Eye (tissue), 1 donor: Measurements from ENCODE around the gene C1QTNF1.

ENCODE experiments used
- DNase-seq: peaks from one replicate; pipeline ENCODE4 v3.0.0-alpha.2; 2015

C1QTNF1 gene

GRCh38 chr17:78993241-78993956 lies 30.6 kb upstream of the C1QTNF1 start:
- peak; percentile 78 for DNase-seq

- no peak for DNase-seq
Observed at GRCh38 chr17:78993981-78994671, 29.8 kb upstream of the C1QTNF1 start.

DNA sequence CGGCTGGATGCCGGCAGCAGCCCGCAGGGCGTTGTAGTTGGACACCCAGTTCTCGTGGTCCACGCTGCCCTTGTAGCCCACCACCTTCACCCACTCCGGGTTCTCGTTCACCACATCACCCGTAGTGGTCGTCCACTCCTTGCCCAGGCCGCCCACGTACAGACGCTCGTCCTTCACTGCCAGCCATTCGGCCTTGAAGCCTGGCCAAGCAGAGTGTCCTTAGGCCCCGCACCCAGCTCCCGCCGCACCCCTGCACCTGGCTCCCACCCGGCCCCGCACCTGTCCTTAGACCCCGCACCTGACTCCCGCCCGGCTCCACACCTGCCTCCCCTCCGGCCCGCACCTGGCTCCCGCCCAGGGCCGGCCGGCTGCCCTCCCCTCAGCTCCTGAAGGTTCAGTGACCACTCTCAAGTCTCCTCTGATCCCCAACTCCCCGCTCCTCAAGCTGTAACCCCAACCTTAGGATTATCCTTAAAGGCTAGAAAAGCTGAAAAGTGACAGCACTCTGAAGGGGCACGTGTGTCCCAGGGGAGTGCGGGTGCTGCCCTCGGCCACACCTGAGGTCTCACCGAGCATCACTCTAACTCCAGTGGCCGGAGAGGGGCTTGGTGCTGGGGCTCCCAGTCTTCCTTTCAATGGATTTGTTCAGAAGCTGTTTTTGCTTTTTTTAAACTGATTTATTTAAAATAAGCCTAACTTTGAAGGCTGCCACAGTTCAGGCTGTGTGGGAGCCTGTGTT lies 28.8 kb upstream of the C1QTNF1 start:
- DNase-seq, result no peak

DNA sequence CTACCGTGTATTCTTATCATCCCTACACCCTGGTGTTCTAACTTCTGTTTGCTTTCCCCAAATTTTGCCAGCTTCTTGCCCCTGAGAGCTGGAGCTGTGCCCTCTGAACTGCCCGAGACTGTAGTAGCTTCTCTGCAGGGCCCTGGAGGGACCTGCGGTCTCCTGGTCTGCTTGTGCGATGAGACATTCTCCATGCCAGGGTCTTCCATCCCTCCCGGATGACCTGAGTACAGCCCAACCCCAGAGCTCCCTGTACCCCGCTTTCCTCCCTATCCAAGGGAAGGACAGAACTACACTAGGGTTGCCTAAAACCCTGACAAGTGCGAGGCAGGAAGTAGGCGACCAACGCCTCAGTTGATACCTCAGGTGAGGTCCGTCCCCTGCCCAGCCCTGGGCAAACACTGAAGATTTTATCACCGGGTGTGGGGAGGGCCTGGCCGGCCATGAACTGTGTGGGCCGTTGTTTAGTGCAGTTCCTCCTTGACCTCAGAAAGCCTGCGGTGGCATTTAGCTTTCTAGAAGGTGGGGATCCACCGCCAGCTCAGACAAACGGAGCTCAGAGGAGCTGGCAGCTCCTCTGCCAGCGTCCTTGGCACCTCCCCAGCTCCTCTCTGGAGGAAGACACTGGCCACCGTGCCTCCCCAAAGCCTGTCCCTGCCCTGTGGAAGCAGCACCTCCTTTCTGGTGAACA lies 28.1 kb upstream of the C1QTNF1 start:
- DNase-seq, result no peak

DNA sequence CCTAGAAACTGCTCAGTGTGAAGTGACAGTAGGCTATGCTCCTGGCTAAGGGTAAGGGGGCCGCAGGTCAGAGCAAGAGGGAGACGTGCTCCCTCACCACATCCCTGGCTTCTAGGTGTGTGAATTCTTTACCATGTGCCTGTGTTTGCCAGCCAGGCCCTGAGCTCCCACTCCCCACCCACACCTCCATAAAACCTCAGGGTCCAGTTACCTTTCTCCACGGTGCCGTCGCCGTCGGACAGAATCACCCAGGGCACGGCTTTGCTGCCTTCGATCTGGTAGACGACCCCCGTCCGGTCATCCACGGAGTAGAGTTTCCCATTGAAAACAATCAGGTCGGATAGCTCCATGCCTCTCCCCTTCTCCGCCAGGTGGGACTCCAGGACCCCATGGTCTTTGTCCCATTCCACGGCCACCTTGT lies 27.2 kb upstream of the C1QTNF1 start:
- no peak for DNase-seq

DNA sequence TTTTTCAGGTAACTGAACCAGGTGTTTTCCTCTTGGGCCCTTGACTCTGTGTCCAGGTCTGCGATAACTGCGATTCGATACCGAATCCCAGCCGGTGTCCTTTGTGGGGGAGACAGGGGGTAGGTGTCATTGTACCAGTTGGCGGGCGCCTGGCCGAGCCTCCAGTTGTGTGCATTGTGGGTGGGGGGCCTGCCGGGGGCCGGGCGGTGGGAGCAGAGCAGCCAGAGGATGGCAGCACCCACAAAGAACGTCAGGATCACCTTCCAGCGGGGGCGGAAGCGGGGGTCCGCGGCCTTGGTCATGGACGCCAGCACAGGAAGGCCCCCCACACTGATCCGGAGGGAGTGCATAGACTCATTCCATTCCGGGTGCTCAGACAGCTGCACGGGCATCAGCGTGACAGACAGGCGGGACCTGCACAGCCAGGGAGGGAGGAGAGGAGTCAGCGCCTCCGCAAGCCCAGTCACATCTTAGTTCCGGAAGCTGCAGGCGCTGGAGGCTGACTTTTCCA lies 26.7 kb upstream of the C1QTNF1 start:
- no peak for DNase-seq

GRCh38 chr17:78997881-78998280 lies 26.1 kb upstream of the C1QTNF1 start:
- DNase-seq, result no peak

- DNase-seq, result no peak
Observed at GRCh38 chr17:78998311-78999055, 25.5 kb upstream of the C1QTNF1 start.

DNA sequence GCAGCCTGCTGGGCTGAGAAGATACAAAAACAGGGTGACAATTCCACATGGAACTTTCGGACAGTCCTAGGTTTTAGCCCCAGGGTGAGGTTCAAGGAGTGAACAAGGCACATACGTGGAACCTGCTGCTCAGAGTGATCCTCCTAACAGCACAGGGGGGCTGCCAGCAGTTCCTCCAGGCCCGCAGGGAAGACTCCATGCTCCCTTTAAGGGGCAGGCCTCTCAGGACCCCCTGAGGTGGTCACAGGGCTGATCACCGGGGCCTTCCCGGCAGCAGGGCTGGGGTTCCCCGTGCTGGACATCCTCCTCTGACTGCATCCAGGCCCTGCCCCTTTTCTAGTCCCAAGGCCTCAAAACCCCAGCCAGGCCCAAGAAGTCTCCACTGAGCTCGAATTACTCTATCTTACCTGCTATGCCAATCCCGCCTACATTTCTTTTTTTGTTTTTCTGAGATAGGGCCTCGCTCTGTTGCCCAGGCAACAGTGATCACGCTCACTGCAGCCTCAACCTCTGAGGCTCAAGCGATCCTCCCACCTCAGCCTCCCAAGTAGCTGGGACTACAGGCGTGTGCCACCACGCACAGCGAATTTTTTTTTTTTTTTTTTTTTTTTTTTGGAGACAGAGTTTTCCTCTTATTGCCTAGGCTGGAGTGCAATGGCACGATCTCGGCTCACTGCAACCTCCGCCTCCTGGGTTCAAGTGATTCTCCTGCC lies 24.8 kb upstream of the C1QTNF1 start:
- DNase-seq, result no peak

DNA sequence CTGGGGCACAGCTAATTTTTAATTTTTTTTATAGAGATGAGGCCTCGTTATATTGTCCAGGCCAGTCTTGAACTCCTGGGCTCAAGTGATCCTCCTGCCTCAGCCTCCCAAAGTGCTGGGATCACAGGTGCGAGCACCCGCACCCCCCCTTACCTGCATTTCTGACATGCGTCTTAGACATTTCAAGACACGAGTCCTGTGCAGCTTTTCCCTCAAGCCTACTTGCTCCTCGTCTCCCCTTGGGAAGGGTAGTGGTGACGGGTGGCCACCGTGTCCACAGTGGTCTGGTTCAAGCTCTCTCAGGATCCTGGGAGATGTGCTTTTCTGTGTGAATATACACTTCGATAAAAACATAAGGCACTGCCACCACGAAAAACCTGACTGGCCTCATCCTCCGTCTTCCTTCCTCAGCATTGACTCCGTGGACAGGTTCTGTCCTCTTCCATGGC lies 24.0 kb upstream of the C1QTNF1 start:
- no peak for DNase-seq

DNA sequence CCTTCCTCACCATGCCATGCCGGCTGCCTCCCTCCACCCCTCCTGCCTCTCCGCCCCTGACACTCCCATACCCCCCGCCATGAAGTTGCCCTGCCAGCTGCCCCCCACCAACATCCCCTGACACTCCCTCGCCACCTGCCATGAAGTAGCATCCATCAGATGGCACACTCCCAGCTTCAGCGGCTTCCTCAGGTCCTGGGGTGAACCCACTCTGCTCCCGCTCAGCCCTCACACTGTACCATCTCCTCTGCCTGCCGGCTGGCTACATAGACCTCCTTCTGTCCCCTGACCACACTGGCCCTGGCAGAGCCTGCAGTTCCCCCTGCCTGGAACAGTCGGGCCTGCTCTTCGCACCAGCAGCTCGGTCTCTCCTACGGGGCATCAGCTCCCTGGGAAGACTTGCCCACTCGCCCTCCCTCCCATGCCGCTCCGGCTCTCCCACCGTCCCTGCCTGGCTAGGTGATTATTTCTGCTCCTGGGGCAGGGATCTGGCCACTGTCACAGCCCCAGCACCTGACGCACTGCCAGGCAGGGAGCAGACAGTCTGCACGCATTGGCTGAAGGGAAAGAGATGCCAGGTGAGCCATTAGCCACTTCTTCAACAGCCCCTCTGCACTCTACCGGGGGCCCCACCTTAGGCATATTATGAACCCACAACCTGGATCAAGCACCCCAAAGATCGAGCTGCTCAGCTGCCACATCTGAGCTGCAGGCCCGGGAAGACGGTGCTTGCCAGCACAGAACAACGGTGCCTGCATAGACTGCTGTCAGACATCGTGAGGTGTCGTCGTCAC lies 23.4 kb upstream of the C1QTNF1 start:
- DNase-seq, result no peak

GRCh38 chr17:79001190-79002020 lies 22.6 kb upstream of the C1QTNF1 start:
- DNase-seq, result no peak

- DNase-seq, result no peak
Observed at GRCh38 chr17:79002291-79002690, 21.7 kb upstream of the C1QTNF1 start.

DNA sequence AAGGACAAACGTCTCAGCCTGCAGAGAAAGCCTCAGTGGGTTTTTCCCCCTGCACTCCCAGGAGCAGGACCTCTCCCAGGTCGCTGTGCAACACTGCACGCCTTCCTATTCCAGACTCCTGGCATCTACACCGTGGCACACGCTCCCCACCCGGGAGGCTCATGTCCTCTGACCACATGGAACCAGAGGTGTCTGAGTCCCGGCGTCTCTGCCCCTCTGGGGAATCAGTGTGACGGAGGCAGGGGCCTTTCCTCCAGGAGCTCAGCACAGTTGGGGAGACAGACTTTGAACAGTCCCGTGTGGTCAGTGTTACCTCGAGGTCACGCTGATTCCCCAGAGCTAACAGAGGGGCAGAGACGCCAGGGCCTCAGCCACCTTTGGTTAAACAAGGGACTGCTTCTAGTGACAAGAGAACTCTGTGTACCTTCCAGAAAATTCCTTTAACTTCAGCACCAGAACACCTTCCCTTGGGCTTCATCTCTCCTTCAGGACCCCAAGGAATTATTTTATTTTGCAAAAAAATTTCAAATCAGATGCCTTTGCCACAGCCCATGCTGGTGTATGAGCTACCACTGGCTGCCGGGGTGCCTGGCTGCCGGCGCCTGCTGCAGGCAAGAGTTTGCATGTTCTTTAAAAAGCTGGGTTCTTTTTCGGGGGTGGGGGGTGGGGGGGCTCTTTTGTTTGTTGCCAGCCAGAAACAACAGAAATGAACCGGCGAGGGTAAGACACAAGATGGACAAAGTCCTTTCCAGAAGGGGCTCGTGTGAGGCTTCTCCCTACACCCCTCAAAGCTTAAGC lies 21.0 kb upstream of the C1QTNF1 start:
- no peak for DNase-seq

- no peak for DNase-seq
Observed at GRCh38 chr17:79003661-79004411, 20.1 kb upstream of the C1QTNF1 start.

GRCh38 chr17:79005063-79005861 lies 18.7 kb upstream of the C1QTNF1 start:
- no peak for DNase-seq

GRCh38 chr17:79006046-79006445 lies 17.9 kb upstream of the C1QTNF1 start:
- no peak for DNase-seq
